Jurkat, Clone E6-1 (cell line): ENCODE data around the gene IFT122.

ENCODE experiments used
- DNase-seq: peaks from one replicate; pipeline ENCODE4 v3.0.0-alpha.2; 2011; ENCODE audit warnings: low read depth, low spot score
- H3K4me3 ChIP-seq: 2 replicates; pipeline ENCODE4 v1.5.1; 2011; ENCODE audit warnings: mild to moderate bottlenecking, low read length, control low read depth, moderate library complexity

The IFT122 gene

GRCh38 chr3:129525341-129525968, 85.4 kb downstream of the IFT122 start:
- no peak for DNase-seq
- H3K4me3 ChIP-seq: no peak overlapping the region

GRCh38 chr3:129526121-129526900, 86.3 kb downstream of the IFT122 start:
- DNase-seq: no peak
- H3K4me3 ChIP-seq: no peak overlapping the region

GRCh38 chr3:129527262-129527661, 87.2 kb downstream of the IFT122 start:
- no peak for DNase-seq
- H3K4me3 ChIP-seq: no peak overlapping the region

GRCh38 chr3:129528589-129529100, 88.6 kb downstream of the IFT122 start, which contains the start of gene RHO:
Gene RHO, plus strand, starts transcription at chr3:129528639. Its CDS starts 95 bp downstream, at chr3:129528734.
- DNase-seq: no peak
- no peak within 1 kb of the TSS for H3K4me3 ChIP-seq

- no peak for DNase-seq
- H3K4me3 ChIP-seq: no peak overlapping the region
Observed at GRCh38 chr3:129529436-129530210, 89.6 kb downstream of the IFT122 start.

- no peak for DNase-seq
- H3K4me3 ChIP-seq: no peak overlapping the region
Observed at GRCh38 chr3:129530251-129530791, 90.3 kb downstream of the IFT122 start.

GRCh38 chr3:129530821-129531220, 90.8 kb downstream of the IFT122 start:
- no peak overlapping the region for H3K4me3 ChIP-seq
- no peak for DNase-seq

GRCh38 chr3:129531699-129532098, 91.7 kb downstream of the IFT122 start:
- DNase-seq: no peak
- no peak overlapping the region for H3K4me3 ChIP-seq

GRCh38 chr3:129532261-129532660, 92.2 kb downstream of the IFT122 start:
- no peak for DNase-seq
- H3K4me3 ChIP-seq: no peak overlapping the region

GRCh38 chr3:129533406-129533805, 93.4 kb downstream of the IFT122 start:
- no peak for DNase-seq
- no peak overlapping the region for H3K4me3 ChIP-seq

GRCh38 chr3:129534428-129535027, 94.5 kb downstream of the IFT122 start:
- no peak for DNase-seq

GRCh38 chr3:129535075-129535474, 95.1 kb downstream of the IFT122 start:
- H3K4me3 ChIP-seq: no peak overlapping the region
- no peak for DNase-seq

More at GRCh38 chr3:129534428-129535027, 94.5 kb downstream of the IFT122 start:
- H3K4me3 ChIP-seq: no peak overlapping the region

GRCh38 chr3:129536374-129536667, 96.3 kb downstream of the IFT122 start:
- no peak for DNase-seq
- no peak overlapping the region for H3K4me3 ChIP-seq

- H3K4me3 ChIP-seq: no peak overlapping the region
- no peak for DNase-seq
Observed at GRCh38 chr3:129536804-129537203, 96.8 kb downstream of the IFT122 start.

- no peak for DNase-seq
- H3K4me3 ChIP-seq: no peak overlapping the region
Observed at GRCh38 chr3:129539206-129539605, 99.2 kb downstream of the IFT122 start.

GRCh38 chr3:129540776-129541516, 100.9 kb downstream of the IFT122 start:
- DNase-seq: no peak
- no peak overlapping the region for H3K4me3 ChIP-seq

GRCh38 chr3:129542747-129543146, 102.7 kb downstream of the IFT122 start:
- DNase-seq: no peak
- H3K4me3 ChIP-seq: no peak overlapping the region

- H3K4me3 ChIP-seq: no peak within 1 kb of the TSS
- no peak for DNase-seq
Observed at GRCh38 chr3:129543156-129543790, 103.2 kb downstream of the IFT122 start, which contains the start of gene H1-8. Gene H1-8, plus strand, starts transcription at chr3:129543175. Its CDS starts 44 bp downstream, at chr3:129543219.
